Activated naive CD4-positive, alpha-beta T cell treated with anti-CD3 and anti-CD28 coated beads, Interleukin-2, amount 10 ng/mL, durations not matched to agents 7 days and 5 days (primary cell): Measurements from ENCODE around the gene TMEM220.
A peak's percentile ranks its signal among the peaks of the same experiment; 100 is the strongest.
"Not testable (repeated sequence)": the region's sequence is repeated elsewhere in the genome, so short reads cannot be mapped to it uniquely, and the experiment has no call there.

Experiments used
- CTCF ChIA-PET: fragments of 350-600 bp; sonication (Branson Sonifier 250); formaldehyde crosslinking; loops from one replicate; lab custom pipeline; 2021; ENCODE audit warnings: antibody characterized with exemption; lab: Charles Lee
- DNase-seq: peaks from one replicate; pipeline ENCODE4 v3.0.0-alpha.2; 2020
- H3K27ac Mint-ChIP-seq: one replicate; pipeline ENCODE4 v1.8.0; 2021; ENCODE audit warnings: mild to moderate bottlenecking, moderate library complexity, mixed read lengths
- H3K27me3 Mint-ChIP-seq: one replicate; pipeline ENCODE4 v1.8.0; 2021; ENCODE audit warnings: mild to moderate bottlenecking, mixed read lengths
- H3K36me3 Mint-ChIP-seq: one replicate; pipeline ENCODE4 v1.8.0; 2021; ENCODE audit warnings: mixed read lengths
- H3K4me1 Mint-ChIP-seq: one replicate; pipeline ENCODE4 v1.8.0; 2021; ENCODE audit warnings: mixed read lengths
- H3K4me3 Mint-ChIP-seq: one replicate; pipeline ENCODE4 v1.8.0; 2021; ENCODE audit warnings: mild to moderate bottlenecking, moderate library complexity, mixed read lengths
- H3K9me3 Mint-ChIP-seq: one replicate; pipeline ENCODE4 v1.8.0; 2021; ENCODE audit warnings: mixed read lengths

Gene TMEM220

GRCh38 chr17:10731408-10731879 lies 1.6 kb upstream of the TMEM220 start:
- DNase-seq, result no peak
- CTCF ChIA-PET, result interaction anchor here (1.7 kb wide), 1 partner anchor 85 kb away, joined by 5 read pairs; no protein-coding TSS in a partner anchor
- Mint-ChIP-seq H3K27ac (no peak overlapping the region), H3K36me3 (no peaks in the 10 kb centered on the region), H3K4me3 (no peak overlapping the region), H3K27me3 (peaks cover 44% of the 10 kb centered on the region), H3K9me3 (no peaks in the 10 kb centered on the region), H3K4me1 (peaks cover 11% of the 10 kb centered on the region)

DNA sequence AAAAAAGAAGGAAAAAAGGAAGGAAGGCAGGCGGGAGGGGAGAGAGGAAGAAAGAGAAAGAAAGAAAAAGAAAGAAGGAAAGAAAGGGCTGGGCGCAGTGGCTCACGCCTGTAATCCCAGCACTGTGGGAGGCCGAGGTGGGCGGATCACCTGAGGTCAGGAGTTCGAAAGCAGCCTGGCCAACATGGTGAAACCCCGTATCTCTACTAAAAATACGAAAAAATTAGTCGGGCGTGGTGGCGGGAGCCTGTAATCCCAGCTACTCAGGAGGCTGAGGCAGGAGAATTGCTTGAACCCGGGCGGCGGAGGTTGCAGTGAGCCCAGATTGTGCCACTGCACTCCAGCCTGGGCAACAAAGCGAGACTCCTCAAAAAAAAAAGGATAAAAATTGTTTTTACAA lies 424 bp upstream of the TMEM220 start:
- Mint-ChIP-seq H3K4me3 (peak overlapping the region; percentile 88), H3K4me1 (peaks cover 11% of the 10 kb centered on the region), H3K27me3 (peaks cover 42% of the 10 kb centered on the region)
- peak; percentile 23 for DNase-seq
- not testable (repeated sequence) for H3K9me3 Mint-ChIP-seq, H3K36me3 Mint-ChIP-seq, H3K27ac Mint-ChIP-seq
- CTCF ChIA-PET, result interaction anchor here (1.7 kb wide), 1 partner anchor 84 kb away, joined by 5 read pairs; no protein-coding TSS in a partner anchor

- Mint-ChIP-seq H3K9me3 (no peaks in the 10 kb centered on the region), H3K27ac (no peak overlapping the region), H3K4me3 (no peak overlapping the region), H3K4me1 (peaks cover 11% of the 10 kb centered on the region), H3K36me3 (no peaks in the 10 kb centered on the region), H3K27me3 (peaks cover 31% of the 10 kb centered on the region)
- CTCF ChIA-PET, result no interaction called here
- DNase-seq, result no peak
These were observed 1.4 kb downstream of the TMEM220 start for GRCh38 chr17:10728331-10728892.

DNA sequence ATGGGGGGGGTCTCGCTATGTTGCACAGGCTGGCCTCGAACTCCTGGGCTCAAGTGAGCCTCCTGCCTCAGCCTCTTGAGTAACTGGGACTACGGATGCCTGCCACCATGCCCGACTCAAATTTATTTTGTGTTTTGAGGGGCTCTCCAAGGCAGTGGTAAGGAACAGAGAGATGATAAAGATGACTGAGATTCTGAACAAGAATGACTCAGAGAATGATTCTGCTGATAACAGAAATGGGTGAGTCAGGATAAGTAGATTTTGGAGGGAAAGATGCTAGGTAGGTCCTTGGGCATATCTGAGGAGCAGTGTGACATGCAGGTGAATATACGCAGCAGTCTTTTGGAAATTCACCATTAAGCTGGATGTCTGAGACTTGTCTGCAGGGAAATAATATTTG lies 2.6 kb downstream of the TMEM220 start:
- CTCF ChIA-PET, result no interaction called here
- Mint-ChIP-seq H3K36me3 (no peaks in the 10 kb centered on the region), H3K27ac (no peak overlapping the region), H3K4me1 (peaks cover 11% of the 10 kb centered on the region), H3K27me3 (peaks cover 26% of the 10 kb centered on the region), H3K9me3 (no peaks in the 10 kb centered on the region), H3K4me3 (no peak overlapping the region)
- no peak for DNase-seq

- peaks cover 24% of the 10 kb centered on the region for H3K27me3 Mint-ChIP-seq
- no peak overlapping the region for H3K27ac Mint-ChIP-seq
- CTCF ChIA-PET, result no interaction called here
- H3K4me3 Mint-ChIP-seq, result no peak overlapping the region
- DNase-seq, result no peak
- no peaks in the 10 kb centered on the region for H3K36me3 Mint-ChIP-seq
- H3K4me1 Mint-ChIP-seq, result peaks cover 11% of the 10 kb centered on the region
- H3K9me3 Mint-ChIP-seq, result no peaks in the 10 kb centered on the region
These were observed 3.6 kb downstream of the TMEM220 start for GRCh38 chr17:10726196-10726595.

GRCh38 chr17:10725262-10725661 lies 4.6 kb downstream of the TMEM220 start:
- Mint-ChIP-seq H3K4me3 (no peak overlapping the region), H3K4me1 (peaks cover 4% of the 10 kb centered on the region), H3K36me3 (no peaks in the 10 kb centered on the region), H3K9me3 (no peaks in the 10 kb centered on the region), H3K27ac (no peak overlapping the region), H3K27me3 (peaks cover 21% of the 10 kb centered on the region)
- CTCF ChIA-PET, result no interaction called here
- DNase-seq, result no peak

DNA sequence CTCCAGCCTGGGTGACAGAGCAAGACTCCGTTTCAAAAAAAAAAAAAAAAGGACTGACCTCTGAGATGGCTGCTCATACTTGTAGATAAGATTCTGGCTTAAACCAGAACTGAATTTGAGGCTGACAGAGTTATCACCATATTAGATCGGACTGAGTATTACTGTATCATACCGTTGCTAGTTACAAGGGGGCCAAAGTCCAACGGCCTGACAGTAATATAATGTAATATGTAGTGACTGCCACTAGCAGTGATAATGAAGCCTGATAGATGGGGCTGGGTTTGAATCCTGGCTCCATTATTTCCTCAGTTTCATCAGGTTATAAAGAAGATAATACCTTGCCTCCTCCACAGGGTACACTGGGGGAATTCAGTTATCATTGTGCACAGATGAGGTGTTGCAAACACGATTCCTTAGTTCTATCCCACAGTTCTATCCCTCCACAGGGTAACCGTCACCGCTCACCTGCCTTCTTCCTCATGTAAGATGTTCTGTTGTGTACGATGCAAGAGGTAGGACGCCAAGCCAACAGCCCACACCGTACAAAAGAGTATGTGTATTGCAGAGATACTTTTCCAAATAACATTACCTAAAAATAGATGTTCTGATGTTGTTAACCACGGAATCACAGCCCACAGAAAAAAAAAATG lies 5.2 kb downstream of the TMEM220 start:
- Mint-ChIP-seq H3K9me3 (no peaks in the 10 kb centered on the region), H3K4me3 (no peak overlapping the region), H3K27ac (no peak overlapping the region), H3K27me3 (peaks cover 16% of the 10 kb centered on the region), H3K4me1 (no peaks in the 10 kb centered on the region), H3K36me3 (no peaks in the 10 kb centered on the region)
- CTCF ChIA-PET, result no interaction called here
- DNase-seq, result no peak

DNA sequence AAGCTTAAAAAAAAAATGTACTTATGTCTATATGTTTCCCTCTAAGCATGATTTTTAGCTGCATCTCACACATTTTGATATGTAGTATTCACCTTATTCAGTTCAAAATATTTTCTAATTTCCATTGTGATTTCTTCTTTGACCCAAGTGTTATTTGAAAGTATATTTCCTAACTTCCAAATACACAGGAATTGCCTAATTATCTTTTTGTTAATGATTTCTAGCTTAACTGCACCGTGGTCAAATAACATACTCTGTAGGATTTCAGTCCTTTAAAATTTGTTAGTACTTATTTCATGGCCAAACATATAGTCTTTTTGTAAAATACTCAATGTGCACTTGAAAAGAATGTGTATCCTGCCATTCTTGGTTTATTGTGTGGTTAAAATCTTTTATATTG lies 11.3 kb downstream of the TMEM220 start:
- CTCF ChIA-PET, result no interaction called here
- peaks cover 4% of the 10 kb centered on the region for H3K36me3 Mint-ChIP-seq

DNA sequence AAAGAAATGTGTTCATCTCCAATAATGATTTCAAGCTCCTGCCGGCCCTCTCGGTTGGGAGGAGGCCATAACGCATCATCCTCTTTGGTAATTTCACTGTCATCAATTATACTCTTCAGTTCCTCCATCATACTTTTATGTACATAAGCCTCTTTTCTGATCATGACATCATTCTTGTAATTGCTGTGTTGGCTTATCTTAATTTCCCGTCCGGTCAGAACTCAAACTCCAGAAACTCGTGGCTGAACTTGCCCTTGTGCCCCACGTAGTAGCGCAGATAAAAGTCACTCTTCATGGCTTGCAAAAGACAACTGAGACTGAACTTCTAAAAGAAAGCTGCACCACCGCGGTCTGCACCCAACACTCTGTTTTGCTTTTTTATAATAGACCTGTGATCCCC lies 13.6 kb downstream of the TMEM220 start:
- Mint-ChIP-seq H3K4me3 (no peak overlapping the region), H3K4me1 (no peaks in the 10 kb centered on the region), H3K27ac (no peak overlapping the region), H3K27me3 (no peaks in the 10 kb centered on the region), H3K36me3 (peaks cover 19% of the 10 kb centered on the region), H3K9me3 (no peaks in the 10 kb centered on the region)
- CTCF ChIA-PET, result no interaction called here
- no peak for DNase-seq

More for the DNA sequence above, 11.3 kb downstream of the TMEM220 start:
- no peaks in the 10 kb centered on the region for H3K27me3 Mint-ChIP-seq
- no peaks in the 10 kb centered on the region for H3K9me3 Mint-ChIP-seq
- no peaks in the 10 kb centered on the region for H3K4me1 Mint-ChIP-seq
- no peak overlapping the region for H3K27ac Mint-ChIP-seq
- no peak for DNase-seq
- H3K4me3 Mint-ChIP-seq, result no peak overlapping the region

- CTCF ChIA-PET, result no interaction called here
- Mint-ChIP-seq H3K4me3 (no peak overlapping the region), H3K27ac (no peak overlapping the region), H3K4me1 (no peaks in the 10 kb centered on the region), H3K9me3 (no peaks in the 10 kb centered on the region), H3K36me3 (peaks cover 39% of the 10 kb centered on the region), H3K27me3 (no peaks in the 10 kb centered on the region)
- no peak for DNase-seq
These were observed 16.5 kb downstream of the TMEM220 start for GRCh38 chr17:10713318-10713717.

DNA sequence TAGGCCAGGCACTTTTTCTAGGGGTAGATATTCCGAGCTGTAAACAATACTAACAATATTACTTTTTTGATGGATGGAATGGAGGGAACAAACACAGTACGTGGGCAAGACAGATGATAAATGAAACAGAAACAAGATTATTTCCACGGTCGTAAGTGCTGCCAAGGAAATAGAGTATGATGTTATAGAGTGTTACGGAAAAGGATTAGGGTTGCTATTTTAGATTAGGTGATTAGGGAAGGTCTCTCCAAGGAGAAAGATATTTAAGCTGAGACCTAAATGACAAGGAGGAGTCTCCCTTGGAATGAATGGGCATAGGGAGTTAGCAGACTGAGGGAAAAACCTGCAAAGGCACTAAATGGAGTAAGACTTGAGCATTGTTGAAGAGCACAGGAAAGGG lies 24.1 kb downstream of the TMEM220 start:
- Mint-ChIP-seq H3K27ac (no peak overlapping the region), H3K4me3 (no peak overlapping the region), H3K9me3 (no peaks in the 10 kb centered on the region), H3K36me3 (peaks cover 48% of the 10 kb centered on the region), H3K4me1 (peaks cover 41% of the 10 kb centered on the region), H3K27me3 (no peaks in the 10 kb centered on the region)
- no peak for DNase-seq
- CTCF ChIA-PET, result no interaction called here

DNA sequence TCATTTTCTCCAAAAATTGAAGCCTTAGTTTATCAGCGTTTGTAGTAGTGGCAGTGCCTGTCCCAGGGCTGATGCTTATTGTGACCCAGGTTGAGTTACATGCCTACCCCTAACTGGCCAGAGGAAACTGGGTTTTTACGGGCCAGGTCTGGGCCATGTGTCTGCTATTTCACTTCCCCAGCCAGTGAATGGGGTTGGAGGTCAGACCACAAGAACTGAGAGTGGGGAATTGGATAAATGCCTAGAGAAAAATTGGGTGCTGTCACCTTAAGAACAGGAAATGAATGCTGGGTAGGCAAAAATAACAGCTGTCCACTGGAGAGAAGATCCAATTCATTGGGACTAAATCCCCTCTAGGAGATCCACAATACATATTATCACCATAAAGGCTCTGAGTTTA lies 27.2 kb downstream of the TMEM220 start:
- peak overlapping the region; percentile 1 for H3K27ac Mint-ChIP-seq

DNA sequence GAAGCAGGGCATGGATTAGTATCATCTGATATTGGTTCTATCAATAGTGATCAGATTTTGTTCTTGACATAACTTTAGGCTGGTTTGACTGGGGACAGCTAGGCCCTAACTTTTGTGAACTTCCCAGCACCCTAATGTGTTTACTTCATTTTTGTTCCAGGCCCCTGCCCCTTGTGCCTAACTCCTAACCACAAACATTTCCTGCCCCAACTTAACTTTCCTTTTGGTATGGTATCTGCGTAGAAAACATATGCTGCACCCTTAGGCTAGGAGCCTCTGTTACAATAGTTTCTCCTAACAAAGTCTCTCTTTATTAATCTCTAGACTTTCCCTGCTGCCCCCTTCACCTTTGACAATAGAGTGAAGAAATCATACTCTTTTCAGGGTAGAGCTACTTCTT lies 30.0 kb downstream of the TMEM220 start:
- peaks cover 34% of the 10 kb centered on the region for H3K36me3 Mint-ChIP-seq
- peak overlapping the region; percentile 54 for H3K4me3 Mint-ChIP-seq
- peak; percentile 44 for DNase-seq
- no peaks in the 10 kb centered on the region for H3K9me3 Mint-ChIP-seq
- peak overlapping the region; percentile 97 for H3K27ac Mint-ChIP-seq
- CTCF ChIA-PET, result interaction anchor here (1.2 kb wide), 1 partner anchor 37 kb away, joined by 4 read pairs; no protein-coding TSS in a partner anchor
- peaks cover 68% of the 10 kb centered on the region for H3K4me1 Mint-ChIP-seq
- no peaks in the 10 kb centered on the region for H3K27me3 Mint-ChIP-seq

More for the DNA sequence above, 27.2 kb downstream of the TMEM220 start:
- no peaks in the 10 kb centered on the region for H3K27me3 Mint-ChIP-seq
- H3K36me3 Mint-ChIP-seq, result peaks cover 40% of the 10 kb centered on the region
- CTCF ChIA-PET, result interaction anchor here (1.1 kb wide), 1 partner anchor 19 kb away, joined by 3 read pairs; no protein-coding TSS in a partner anchor
- no peaks in the 10 kb centered on the region for H3K9me3 Mint-ChIP-seq
- peaks cover 62% of the 10 kb centered on the region for H3K4me1 Mint-ChIP-seq
- no peak for DNase-seq
- no peak overlapping the region for H3K4me3 Mint-ChIP-seq

- Mint-ChIP-seq H3K27me3 (no peaks in the 10 kb centered on the region), H3K36me3 (peaks cover 40% of the 10 kb centered on the region), H3K4me1 (peaks cover 67% of the 10 kb centered on the region), H3K27ac (peak overlapping the region; percentile 97), H3K9me3 (no peaks in the 10 kb centered on the region), H3K4me3 (peak overlapping the region; percentile 97)
- CTCF ChIA-PET, result no interaction called here
- DNase-seq, result no peak
These were observed 31.6 kb downstream of the TMEM220 start for GRCh38 chr17:10698096-10698818.
